Endothelial cell of umbilical vein (primary cell): ENCODE results near the gene KIF23.

Source experiments
- EZH2 ChIP-seq: IDR thresholded peaks from 2 replicates; pipeline ENCODE4 v1.6.1; 2012; ENCODE audit warnings: borderline replicate concordance, low read depth, mild to moderate bottlenecking, moderate library complexity, low read length, inconsistent platforms; ENCODE audit not compliant: severe bottlenecking
- FOS ChIP-seq: IDR thresholded peaks from 2 replicates; pipeline ENCODE4 v1.6.1; 2011; ENCODE audit warnings: mild to moderate bottlenecking, low read length, moderate library complexity, borderline replicate concordance; ENCODE audit not compliant: insufficient read depth
- GATA2 ChIP-seq: IDR thresholded peaks from 2 replicates; pipeline ENCODE4 v1.7.0; 2011; ENCODE audit warnings: low read depth, mild to moderate bottlenecking, moderate library complexity, mixed read lengths, low read length; ENCODE audit not compliant: insufficient read length, insufficient read depth
- JUN ChIP-seq: IDR thresholded peaks from 2 replicates; pipeline ENCODE4 v1.6.1; 2011; ENCODE audit warnings: borderline replicate concordance, low read depth; ENCODE audit not compliant: insufficient read length, insufficient read depth
- MYC ChIP-seq: IDR thresholded peaks from one replicate; pipeline ENCODE4 v1.6.1; 2011; ENCODE audit warnings: mild to moderate bottlenecking, low read depth, low read length
- POLR2A ChIP-seq: IDR thresholded peaks from 2 replicates; pipeline ENCODE4 v1.6.1; 2012; ENCODE audit warnings: low read depth, mild to moderate bottlenecking, control low read depth, low read length
- POLR2AphosphoS5 ChIP-seq: IDR thresholded peaks from 2 replicates; pipeline ENCODE4 v1.6.1; 2012; ENCODE audit warnings: low read depth, mild to moderate bottlenecking, control low read depth, low read length, moderate library complexity; ENCODE audit not compliant: insufficient read depth
- TF ChIP-seq, protein P1 (sequence below), 2 donors: IDR thresholded peaks; 1 replicate in 1 of 2; 2 replicates in 1 of 2; pipeline ENCODE4 v1.5.1; 2011; ENCODE audit warnings: low read length in 2 of 2, mild to moderate bottlenecking in 2 of 2, moderate library complexity in 2 of 2, control low read depth in 1 of 2, inconsistent platforms in 1 of 2, low read depth in 1 of 2; ENCODE audit not compliant: insufficient read depth in 1 of 2; ENCODE audit errors: extremely low read depth in 1 of 2
- TF ChIP-seq, protein P2 (sequence below): IDR thresholded peaks from 2 replicates; pipeline ENCODE4 v1.6.1; 2011; ENCODE audit not compliant: insufficient read depth, insufficient read length

DNA sequence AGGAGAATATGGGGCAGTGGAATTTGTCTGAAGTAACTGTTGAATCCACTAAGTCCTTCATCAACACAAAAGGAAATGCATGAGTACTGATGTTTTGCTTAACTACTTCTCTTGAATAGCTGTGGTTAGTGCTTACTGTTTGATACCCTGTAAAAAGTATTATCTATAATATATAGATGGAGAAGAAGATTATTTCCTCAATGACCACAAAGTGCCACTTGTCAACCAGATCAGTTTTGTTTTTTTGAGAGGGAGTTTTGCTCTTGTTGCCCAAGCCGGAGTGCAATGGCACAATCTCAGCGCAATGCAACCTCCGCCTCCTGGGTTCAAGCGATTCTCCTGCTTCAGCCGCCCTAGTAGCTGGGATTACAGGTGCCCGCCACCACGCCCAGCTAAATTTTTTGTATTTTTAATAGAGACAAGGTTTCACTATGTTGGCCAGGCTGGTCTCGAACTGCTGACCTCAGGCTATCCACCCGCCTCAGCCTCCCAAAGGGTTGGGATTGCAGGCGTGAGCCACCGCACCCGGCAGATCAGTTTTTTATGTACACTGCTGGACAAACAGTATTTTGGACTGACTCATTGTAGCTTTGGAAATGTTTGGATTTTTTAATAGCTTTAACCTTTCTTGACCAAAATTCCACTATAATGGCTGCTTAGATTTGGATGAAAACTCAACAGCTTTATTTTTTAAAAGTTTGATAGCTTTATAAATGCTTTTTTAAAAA lies 37.0 kb downstream of the KIF23 start:
- TF ChIP-seq, protein P1, sequence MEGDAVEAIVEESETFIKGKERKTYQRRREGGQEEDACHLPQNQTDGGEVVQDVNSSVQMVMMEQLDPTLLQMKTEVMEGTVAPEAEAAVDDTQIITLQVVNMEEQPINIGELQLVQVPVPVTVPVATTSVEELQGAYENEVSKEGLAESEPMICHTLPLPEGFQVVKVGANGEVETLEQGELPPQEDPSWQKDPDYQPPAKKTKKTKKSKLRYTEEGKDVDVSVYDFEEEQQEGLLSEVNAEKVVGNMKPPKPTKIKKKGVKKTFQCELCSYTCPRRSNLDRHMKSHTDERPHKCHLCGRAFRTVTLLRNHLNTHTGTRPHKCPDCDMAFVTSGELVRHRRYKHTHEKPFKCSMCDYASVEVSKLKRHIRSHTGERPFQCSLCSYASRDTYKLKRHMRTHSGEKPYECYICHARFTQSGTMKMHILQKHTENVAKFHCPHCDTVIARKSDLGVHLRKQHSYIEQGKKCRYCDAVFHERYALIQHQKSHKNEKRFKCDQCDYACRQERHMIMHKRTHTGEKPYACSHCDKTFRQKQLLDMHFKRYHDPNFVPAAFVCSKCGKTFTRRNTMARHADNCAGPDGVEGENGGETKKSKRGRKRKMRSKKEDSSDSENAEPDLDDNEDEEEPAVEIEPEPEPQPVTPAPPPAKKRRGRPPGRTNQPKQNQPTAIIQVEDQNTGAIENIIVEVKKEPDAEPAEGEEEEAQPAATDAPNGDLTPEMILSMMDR (IDR thresholded peaks at IDR 0.05; ENCODE audit: extremely low read depth in 1 of 2, insufficient read depth in 1 of 2, low read depth in 1 of 2, low read length in 2 of 2) = no peak
- no peak for TF ChIP-seq EZH2
- TF ChIP-seq JUN = no peak
- no peak for TF ChIP-seq POLR2AphosphoS5
- TF ChIP-seq POLR2A = no peak
- TF ChIP-seq FOS = no peak
- TF ChIP-seq, protein P2, sequence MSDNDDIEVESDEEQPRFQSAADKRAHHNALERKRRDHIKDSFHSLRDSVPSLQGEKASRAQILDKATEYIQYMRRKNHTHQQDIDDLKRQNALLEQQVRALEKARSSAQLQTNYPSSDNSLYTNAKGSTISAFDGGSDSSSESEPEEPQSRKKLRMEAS = no peak
- no peak for TF ChIP-seq MYC
- TF ChIP-seq GATA2 = no peak
